H1 (cell line): ENCODE results near the gene NDUFAF8. TPM values are rescaled to one million over a fixed set of nuclear protein-coding genes. Genes with fewer than 3 reads are reported as not detected.

ENCODE experiments used
- CTCF ChIA-PET: fragments of 300-600 bp; sonication (Branson Sonifier 250); formaldehyde crosslinking; loops from one replicate; lab custom pipeline; 2021; ENCODE audit not compliant: partially characterized antibody; lab: Charles Lee
- POLR2A ChIA-PET: fragments of 300-600 bp; sonication (Branson Sonifier 250); formaldehyde crosslinking; loops from one replicate; lab custom pipeline; 2021; ENCODE audit warnings: inconsistent platforms; ENCODE audit not compliant: partially characterized antibody; lab: Charles Lee
- DNase-seq, 2 experiments: peaks; one replicate each; pipeline versions ENCODE4 v3.0.0 to v3.0.0-alpha.2; 2010 to 2022; ENCODE audit warnings: low spot score in 2 of 2, low read depth in 1 of 2, mixed read lengths in 1 of 2
- FAIRE-seq: peaks from 2 replicates; lab custom pipeline; 2011; peaks lifted over from hg19 to GRCh38; lab: Jason Lieb, UNC
- H2AFZ ChIP-seq: 2 replicates; pipeline ENCODE4 v1.8.1; 2012; ENCODE audit warnings: low read length, inconsistent platforms
- H2AK5ac ChIP-seq: 2 replicates; pipeline ENCODE4 v1.6.1; 2013; ENCODE audit warnings: low read depth, low read length
- H2BK120ac ChIP-seq: replicated peaks from 2 replicates; pipeline ENCODE3; 2013; ENCODE audit warnings: low read depth, low read length, inconsistent platforms
- H2BK12ac ChIP-seq: 2 replicates; pipeline ENCODE4 v1.6.1; 2013; ENCODE audit warnings: low read depth, low read length
- H2BK15ac ChIP-seq: 2 replicates; pipeline ENCODE4 v1.6.1; 2013; ENCODE audit warnings: low read length
- H2BK20ac ChIP-seq: 2 replicates; pipeline ENCODE4 v1.6.1; 2013; ENCODE audit warnings: low read length
- H2BK5ac ChIP-seq: 2 replicates; pipeline ENCODE4 v1.6.1; 2013; ENCODE audit warnings: low read depth, low read length
- H3K14ac ChIP-seq: 2 replicates; pipeline ENCODE4 v1.6.1; 2013; ENCODE audit warnings: inconsistent platforms; ENCODE audit not compliant: insufficient read length
- H3K18ac ChIP-seq: 2 replicates; pipeline ENCODE4 v1.6.1; 2013; ENCODE audit warnings: low read length; ENCODE audit errors: extremely low read depth
- H3K23ac ChIP-seq: 2 replicates; pipeline ENCODE4 v1.6.1; 2013; ENCODE audit warnings: inconsistent platforms; ENCODE audit not compliant: insufficient read length
- H3K23me2 ChIP-seq: 2 replicates; pipeline ENCODE4 v1.6.1; 2013; ENCODE audit warnings: low read depth, low read length
- H3K27ac ChIP-seq: 2 replicates; pipeline ENCODE4 v1.6.1; 2011; ENCODE audit warnings: low read depth, low read length, inconsistent platforms
- H3K27me3 ChIP-seq, 4 experiments: replicated peaks in 1 of 4; 1 replicate in 1 of 4; 2 replicates in 3 of 4; pipeline versions ENCODE4 v1.6.1 to v1.8.1; 2011 to 2013; ENCODE audit warnings: low read length in 3 of 4, mild to moderate bottlenecking in 3 of 4, inconsistent platforms in 2 of 4, mixed read lengths in 2 of 4, moderate library complexity in 1 of 4; ENCODE audit not compliant: control insufficient read depth in 3 of 4, insufficient read depth in 3 of 4; ENCODE audit errors: extremely low read depth in 1 of 4
- H3K36me3 ChIP-seq, 4 experiments: 2 replicates each; pipeline versions ENCODE4 v1.6.1 to v1.8.1; 2011 to 2013; ENCODE audit warnings: mild to moderate bottlenecking in 4 of 4, low read length in 3 of 4, moderate library complexity in 2 of 4, control low read depth in 1 of 4, inconsistent platforms in 1 of 4; ENCODE audit not compliant: insufficient read depth in 4 of 4, control insufficient read depth in 2 of 4
- H3K4ac ChIP-seq: replicated peaks from 2 replicates; pipeline ENCODE3; 2013; ENCODE audit warnings: low read length, low read depth, mixed read lengths, inconsistent platforms; ENCODE audit not compliant: insufficient read length
- H3K4me1 ChIP-seq, 4 experiments: replicated peaks in 1 of 4; 1 replicate in 1 of 4; 2 replicates in 3 of 4; pipeline versions ENCODE4 v1.6.1 to v1.8.1; 2011 to 2013; ENCODE audit warnings: low read length in 3 of 4, inconsistent platforms in 2 of 4, mixed read lengths in 1 of 4; ENCODE audit not compliant: insufficient read depth in 4 of 4, control insufficient read depth in 3 of 4
- H3K4me2 ChIP-seq, 2 experiments: 2 replicates each; pipeline versions ENCODE4 v1.6.1 to v1.8.1; 2011 to 2013; ENCODE audit warnings: low read depth in 2 of 2, low read length in 2 of 2, control low read depth in 1 of 2, inconsistent platforms in 1 of 2, mild to moderate bottlenecking in 1 of 2; ENCODE audit not compliant: insufficient read depth in 1 of 2
- H3K4me3 ChIP-seq, 4 experiments: fragments of 200-600, 300-600 bp in 1 of 4; sonication (generic), shearing (Covaris generic), sonication (Bioruptor Twin) in 1 of 4; 2 replicates each; pipeline versions ENCODE4 v1.5.1 to v1.8.1; 2011 to 2016; ENCODE audit warnings: low read length in 4 of 4, low read depth in 3 of 4, control low read depth in 2 of 4, inconsistent platforms in 2 of 4, mild to moderate bottlenecking in 2 of 4, mixed read lengths in 1 of 4, moderate library complexity in 1 of 4; ENCODE audit not compliant: insufficient read depth in 2 of 4; ENCODE audit errors: extremely low read depth in 1 of 4
- H3K56ac ChIP-seq: replicated peaks from 2 replicates; pipeline ENCODE3; 2013; ENCODE audit warnings: low read depth, mild to moderate bottlenecking, mixed read lengths, low read length, inconsistent platforms; ENCODE audit not compliant: insufficient read length
- H3K79me1 ChIP-seq: 2 replicates; pipeline ENCODE4 v1.6.1; 2013; ENCODE audit warnings: low read depth, low read length, control low read depth
- H3K79me2 ChIP-seq, 2 experiments: 2 replicates each; pipeline versions ENCODE4 v1.6.1 to v1.8.1; 2012 to 2013; ENCODE audit warnings: low read length in 2 of 2, mild to moderate bottlenecking in 2 of 2, inconsistent platforms in 1 of 2; ENCODE audit not compliant: insufficient read depth in 2 of 2, control insufficient read depth in 1 of 2
- H3K9ac ChIP-seq, 4 experiments: replicated peaks in 1 of 4; 1 replicate in 1 of 4; 2 replicates in 3 of 4; pipeline versions ENCODE4 v1.6.1 to v1.8.1; 2011 to 2013; ENCODE audit warnings: low read depth in 3 of 4, low read length in 3 of 4, control low read depth in 2 of 4, mild to moderate bottlenecking in 2 of 4, moderate library complexity in 2 of 4, inconsistent platforms in 1 of 4; ENCODE audit errors: extremely low read depth in 1 of 4
- H3K9me3 ChIP-seq, 2 experiments: 2 replicates each; pipeline versions ENCODE4 v1.6.1 to v1.8.1; 2012 to 2013; ENCODE audit warnings: mild to moderate bottlenecking in 2 of 2, moderate library complexity in 2 of 2, control low read depth in 1 of 2, inconsistent platforms in 1 of 2, low read depth in 1 of 2, low read length in 1 of 2, mixed read lengths in 1 of 2; ENCODE audit not compliant: insufficient read depth in 2 of 2
- H4K20me1 ChIP-seq, 2 experiments: replicated peaks in 1 of 2; 2 replicates each; pipeline versions ENCODE3 to v1.8.1; 2011 to 2013; ENCODE audit warnings: inconsistent platforms in 2 of 2, low read length in 2 of 2, mild to moderate bottlenecking in 1 of 2; ENCODE audit not compliant: insufficient read depth in 2 of 2, control insufficient read depth in 1 of 2
- H4K5ac ChIP-seq: 2 replicates; pipeline ENCODE4 v1.6.1; 2013; ENCODE audit warnings: low read length, low read depth, mixed read lengths, inconsistent platforms; ENCODE audit not compliant: insufficient read length
- H4K8ac ChIP-seq: 2 replicates; pipeline ENCODE4 v1.8.0; 2013; ENCODE audit warnings: mild to moderate bottlenecking, moderate library complexity, low read length, inconsistent platforms; ENCODE audit not compliant: insufficient read depth; ENCODE audit errors: extremely low read depth
- H4K91ac ChIP-seq: replicated peaks from 2 replicates; pipeline ENCODE3; 2013; ENCODE audit warnings: low read length, mixed read lengths, inconsistent platforms; ENCODE audit not compliant: insufficient read length
- CHD1 ChIP-seq: IDR thresholded peaks from 2 replicates; pipeline ENCODE4 v1.6.1; 2012; ENCODE audit warnings: low read depth, low read length, improper control_type of control experiment
- GABPA ChIP-seq: IDR thresholded peaks from 2 replicates; pipeline ENCODE4 v1.6.1; 2011; ENCODE audit warnings: mild to moderate bottlenecking, low read length, moderate library complexity, borderline replicate concordance; ENCODE audit not compliant: insufficient read depth
- GTF2F1 ChIP-seq: IDR thresholded peaks from 2 replicates; pipeline ENCODE4 v1.6.1; 2012; ENCODE audit warnings: low read depth, low read length, improper control_type of control experiment, borderline replicate concordance
- JUN ChIP-seq: IDR thresholded peaks from 2 replicates; pipeline ENCODE4 v1.6.1; 2011; ENCODE audit warnings: low read depth, mild to moderate bottlenecking, improper control_type of control experiment, low read length
- NRF1 ChIP-seq: IDR thresholded peaks from 2 replicates; pipeline ENCODE4 v1.6.1; 2011; ENCODE audit warnings: mild to moderate bottlenecking, low read depth, low read length, improper control_type of control experiment
- SP1 ChIP-seq: IDR thresholded peaks from 2 replicates; pipeline ENCODE4 v1.6.1; 2011; ENCODE audit warnings: low read depth, low read length
- SP4 ChIP-seq: IDR thresholded peaks from 2 replicates; pipeline ENCODE4 v1.6.1; 2012; ENCODE audit warnings: low read length, inconsistent platforms
- TCF12 ChIP-seq: IDR thresholded peaks from 2 replicates; pipeline ENCODE4 v1.6.1; 2011; ENCODE audit warnings: low read depth, mild to moderate bottlenecking, low read length
- ZNF274 ChIP-seq: IDR thresholded peaks from 2 replicates; pipeline ENCODE4 v1.7.0; 2012; ENCODE audit warnings: low read length, borderline replicate concordance; ENCODE audit errors: extremely low read depth
- whole genome bisulfite sequencing, 2 experiments: shearing (Covaris generic) in 1 of 2; methylation state at CpG; one replicate each; pipeline versions ENCODE4 v1.1.6 to v1.1.7; 2013 to 2015; ENCODE audit warnings: low lambda C conversion rate in 2 of 2, mixed read lengths in 2 of 2, inconsistent platforms in 1 of 2, low coverage in 1 of 2, missing lambda C conversion rate in 1 of 2; ENCODE audit not compliant: insufficient replicate concordance in 2 of 2, insufficient coverage in 1 of 2, insufficient read length in 1 of 2; ENCODE audit errors: extremely low coverage in 1 of 2, missing lambda C conversion rate in 1 of 2; 5-methylcytosine and 5-hydroxymethylcytosine counted together
- polyA plus RNA-seq, 7 experiments: library from polyadenylated mRNA; depleted of rRNA in 3 of 7; stranded (reverse) in 5 of 7; unstranded in 2 of 7; fragments of >200 nt in 5 of 7; fragments of 200-250 nt in 2 of 7; gene quantifications; 1 replicate in 5 of 7; 2 replicates in 1 of 7; 4 replicates in 1 of 7; pipeline versions ENCODE4 v1.2.1 to v1.2.3, GENCODE V29; 2011 to 2013; ENCODE audit warnings: missing spikeins in 2 of 7, mixed read lengths in 2 of 7
- total RNA-seq: library from RNA; stranded (reverse); fragmentation: NEBNext Ultra II Directional; extraction: Animal tissue kit (Norgen Biotek cat#: 25700); gene quantifications from 2 replicates; pipeline ENCODE4 v1.2.1, GENCODE V29; 2021
- TF ChIP-seq, protein P1 (sequence below): IDR thresholded peaks from 2 replicates; pipeline ENCODE4 v1.6.1; 2011; ENCODE audit warnings: low read length, improper control_type of control experiment
- TF ChIP-seq, protein P2 (sequence below): IDR thresholded peaks from 2 replicates; pipeline ENCODE4 v1.6.1; 2012; ENCODE audit warnings: inconsistent platforms

Gene NDUFAF8
- total and polyA plus RNA-seq, 2 of the 8 experiments (the other 6 are each of a cell fraction or from before 2014, with no cell fraction given), result 48.9 to 91.1 TPM

DNA sequence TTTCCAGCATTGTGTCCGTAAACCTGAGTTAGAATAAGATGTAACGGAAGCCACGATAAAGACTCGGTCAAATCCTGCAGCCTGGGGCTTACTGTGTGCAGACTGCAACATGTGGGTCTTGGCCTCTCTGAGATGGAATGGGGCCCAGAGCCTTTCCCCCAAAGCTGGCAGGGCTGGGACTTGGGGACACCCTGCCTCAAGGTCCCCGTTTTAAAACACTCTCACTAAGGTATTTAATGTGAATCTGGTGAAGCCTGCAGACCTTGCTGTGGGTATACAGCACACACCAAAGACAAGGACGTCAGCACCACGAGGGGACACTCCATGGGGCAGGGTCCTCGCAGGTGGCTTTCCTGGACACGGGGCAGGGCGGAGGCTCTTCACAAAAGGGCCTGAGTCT lies 2.1 kb downstream of the NDUFAF8 start:
- Histone ChIP-seq H3K79me2 (peaks cover 0 to 23% of the 10 kb centered on the region in 2 experiments; a peak in 2 of 4 replicates), H3K36me3 (no peaks in the 10 kb centered on the region; a peak in 1 of 8 replicates)
- POLR2A ChIA-PET, result interaction anchor here (0.8 kb wide), 1 partner anchor 9 kb away, joined by 5 read pairs; no protein-coding TSS in a partner anchor
- TF ChIP-seq GTF2F1 (no peak), ZNF274 (no peak), GABPA (no peak), SP1 (no peak), TCF12 (no peak), CHD1 (no peak), NRF1 (no peak), JUN (no peak), SP4 (no peak)
- TF ChIP-seq, protein P1, sequence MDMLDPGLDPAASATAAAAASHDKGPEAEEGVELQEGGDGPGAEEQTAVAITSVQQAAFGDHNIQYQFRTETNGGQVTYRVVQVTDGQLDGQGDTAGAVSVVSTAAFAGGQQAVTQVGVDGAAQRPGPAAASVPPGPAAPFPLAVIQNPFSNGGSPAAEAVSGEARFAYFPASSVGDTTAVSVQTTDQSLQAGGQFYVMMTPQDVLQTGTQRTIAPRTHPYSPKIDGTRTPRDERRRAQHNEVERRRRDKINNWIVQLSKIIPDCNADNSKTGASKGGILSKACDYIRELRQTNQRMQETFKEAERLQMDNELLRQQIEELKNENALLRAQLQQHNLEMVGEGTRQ, result no peak
- TF ChIP-seq, protein P2, sequence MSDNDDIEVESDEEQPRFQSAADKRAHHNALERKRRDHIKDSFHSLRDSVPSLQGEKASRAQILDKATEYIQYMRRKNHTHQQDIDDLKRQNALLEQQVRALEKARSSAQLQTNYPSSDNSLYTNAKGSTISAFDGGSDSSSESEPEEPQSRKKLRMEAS, result no peak

More for the DNA sequence above, 2.1 kb downstream of the NDUFAF8 start:
- no peaks in the 10 kb centered on the region for H3K27me3 ChIP-seq
- no peak overlapping the region for H3K27ac ChIP-seq
- no peak overlapping the region for H2AK5ac ChIP-seq
- H3K4me3 ChIP-seq, result no peak overlapping the region
- DNase-seq, result no peak
- peaks cover 0 to 12% (median 9%) of the 10 kb centered on the region in 4 experiments; a peak in 5 of 7 replicates for H3K4me1 ChIP-seq
- H3K14ac ChIP-seq, result no peak overlapping the region
- no peak overlapping the region for H2BK120ac ChIP-seq
- peaks cover 9% of the 10 kb centered on the region for H3K79me1 ChIP-seq
- H4K5ac ChIP-seq, result no peak overlapping the region
- no peak overlapping the region for H2BK12ac ChIP-seq
- H3K9me3 ChIP-seq, result no peaks in the 10 kb centered on the region
- no peak overlapping the region for H2AFZ ChIP-seq
- no peak overlapping the region for H3K56ac ChIP-seq
- H3K23me2 ChIP-seq, result peaks cover 8% of the 10 kb centered on the region; the same call in 1 of the 2 replicates
- peaks cover 14 to 22% of the 10 kb centered on the region in 2 experiments for H4K20me1 ChIP-seq
- H2BK5ac ChIP-seq, result no peak overlapping the region
- 89% methylated on average over 9 of the region's 10 CpGs; no CpG with 5 or more reads in 1 of the 2 experiments for WGBS, 2 experiments
- no peak for FAIRE-seq
- no peak overlapping the region for H2BK20ac ChIP-seq
- H4K8ac ChIP-seq, result no peak overlapping the region
- no peak overlapping the region for H3K18ac ChIP-seq
- no peak overlapping the region for H3K9ac ChIP-seq
- no peak overlapping the region for H3K4ac ChIP-seq
- H2BK15ac ChIP-seq, result no peak overlapping the region
- no peak overlapping the region; a peak in 1 of 4 replicates for H3K4me2 ChIP-seq
- CTCF ChIA-PET, result interaction anchor here (1.0 to 1.2 kb wide), 2 partner anchors 98 to 253 kb away, joined by 3 read pairs; no protein-coding TSS in a partner anchor
- H3K23ac ChIP-seq, result no peak overlapping the region
- no peak overlapping the region for H4K91ac ChIP-seq
